ENCODE results near the gene STEAP2.

STEAP2 gene

DNA sequence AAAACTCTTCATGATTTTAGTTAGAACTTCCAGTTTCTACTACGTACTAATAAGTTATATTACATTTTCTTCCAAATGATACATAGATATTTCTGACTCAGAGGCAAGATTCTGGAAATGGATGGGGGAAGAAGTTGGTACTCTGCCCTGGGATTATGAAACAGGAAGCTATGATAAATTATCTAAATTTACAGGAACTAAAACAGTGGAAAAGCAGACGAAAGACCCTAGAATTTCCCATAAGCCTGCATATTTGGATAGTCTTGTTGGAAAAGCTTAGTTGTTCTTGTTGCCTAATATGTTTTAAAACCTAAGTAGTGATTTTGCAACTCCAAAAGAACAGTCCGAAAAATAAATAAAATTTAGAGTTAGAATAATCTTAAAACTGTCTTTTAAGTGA, 55.3 kb downstream of the STEAP2 start:
- FAIRE-seq, result no peak
- no peak for DNase-seq (ENCODE audit: extremely low spot score, insufficient read length, low read depth)

DNA sequence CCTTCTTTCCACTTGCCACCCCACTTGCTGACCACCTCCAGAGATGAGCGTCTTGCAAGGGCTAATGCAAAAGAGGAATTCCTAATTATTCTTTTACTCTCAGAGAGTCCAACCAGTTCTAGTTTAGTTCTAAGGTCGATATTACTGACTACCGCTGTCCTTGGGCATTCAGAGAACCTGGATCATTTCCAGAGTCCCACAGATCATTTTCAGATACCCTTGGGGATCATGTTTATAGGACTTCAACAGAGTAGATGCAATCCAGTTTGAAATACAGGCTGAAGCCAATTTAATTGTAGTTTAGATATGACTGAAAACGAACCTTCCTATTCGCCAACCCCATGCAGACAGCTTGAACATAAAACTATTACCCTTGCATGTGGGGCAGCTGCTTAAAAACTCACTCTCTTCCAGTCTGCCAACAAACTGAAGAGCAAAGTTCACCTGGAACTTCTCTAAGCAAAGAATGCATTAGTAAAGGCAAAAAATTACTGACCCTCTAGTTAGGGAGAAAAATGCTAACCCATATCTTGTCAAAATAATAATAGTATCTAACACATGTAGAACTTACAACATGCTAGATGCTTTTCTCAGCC, 55.8 kb downstream of the STEAP2 start:
- no peak for FAIRE-seq
- DNase-seq (ENCODE audit: extremely low spot score, insufficient read length, low read depth), result no peak

DNA sequence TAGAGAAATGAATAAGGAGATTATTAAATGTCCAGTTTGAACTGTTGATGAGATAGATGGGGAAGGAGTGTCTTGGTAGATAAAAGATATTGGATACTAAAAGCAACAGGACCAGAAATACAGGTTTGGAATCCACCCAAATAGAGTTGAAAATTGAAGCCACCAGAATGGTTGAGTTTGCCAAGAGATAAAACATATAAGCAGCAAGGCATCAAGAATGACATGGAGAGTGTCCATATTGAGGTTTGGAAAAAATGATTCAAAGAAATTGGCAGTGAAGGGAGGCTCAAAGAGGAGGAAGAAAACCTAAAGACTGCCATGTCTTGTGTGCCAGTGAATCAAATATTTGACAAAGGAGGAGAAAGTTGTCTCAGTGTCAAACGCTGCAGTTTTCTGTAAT, 57.6 kb downstream of the STEAP2 start:
- FAIRE-seq, result no peak

DNA sequence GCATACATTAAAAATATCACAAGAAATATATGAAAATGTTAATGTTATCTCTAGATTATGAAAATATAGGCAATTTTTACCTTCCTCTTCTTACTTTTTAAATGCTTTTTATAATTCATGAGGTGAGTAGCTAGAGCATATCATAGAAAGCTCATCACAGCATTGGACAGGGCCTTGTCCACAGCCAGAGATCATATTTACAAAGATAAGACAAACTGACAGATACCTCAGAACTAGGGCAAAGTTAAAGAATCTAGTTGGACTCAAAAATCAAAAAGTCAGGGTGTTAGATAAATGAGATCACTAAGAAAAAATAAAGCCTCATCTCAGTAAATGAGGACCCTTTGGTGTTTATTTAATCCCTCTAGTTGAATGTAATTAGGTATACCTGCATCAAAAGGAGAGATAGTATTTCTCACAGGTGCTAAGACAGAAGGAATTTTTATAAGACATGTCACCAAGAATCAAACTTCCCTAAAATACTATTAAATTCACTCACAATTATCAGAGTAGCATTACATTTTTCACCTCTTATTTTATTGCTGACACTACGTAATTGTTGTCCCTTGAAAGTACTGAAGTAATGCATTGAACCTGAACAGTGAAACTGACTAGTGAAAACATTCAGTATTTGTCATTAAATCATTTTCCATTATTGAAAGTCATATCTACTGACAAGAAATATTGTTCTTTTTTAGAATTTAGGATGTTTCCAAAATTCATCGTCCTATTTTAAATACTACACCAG, 59.1 kb downstream of the STEAP2 start:
- DNase-seq (ENCODE audit: extremely low spot score, insufficient read length, low read depth) (no peak), FAIRE-seq (no peak)

More for the DNA sequence above, 57.6 kb downstream of the STEAP2 start:
- DNase-seq (ENCODE audit: extremely low spot score, insufficient read length, low read depth), result no peak

DNA sequence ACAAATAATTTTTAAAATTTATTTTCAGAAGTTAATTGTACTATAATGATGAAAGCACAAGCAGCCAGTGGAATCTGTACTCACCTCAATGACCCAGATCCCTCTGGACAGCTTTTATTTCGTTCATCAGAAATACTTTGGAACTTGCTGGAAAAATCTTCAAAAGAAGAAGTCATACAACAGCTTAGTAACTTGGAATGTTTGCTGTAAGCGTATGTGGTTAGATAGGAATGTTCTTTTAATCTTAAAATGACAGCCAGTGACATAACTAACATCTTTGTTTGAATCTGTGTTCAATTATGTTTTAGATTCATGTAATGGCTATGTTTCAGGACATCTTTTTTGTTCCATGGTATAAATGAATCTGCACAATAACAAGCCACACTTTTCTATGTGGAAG, 60.2 kb downstream of the STEAP2 start:
- DNase-seq (ENCODE audit: extremely low spot score, insufficient read length, low read depth) (no peak), FAIRE-seq (no peak)

DNA sequence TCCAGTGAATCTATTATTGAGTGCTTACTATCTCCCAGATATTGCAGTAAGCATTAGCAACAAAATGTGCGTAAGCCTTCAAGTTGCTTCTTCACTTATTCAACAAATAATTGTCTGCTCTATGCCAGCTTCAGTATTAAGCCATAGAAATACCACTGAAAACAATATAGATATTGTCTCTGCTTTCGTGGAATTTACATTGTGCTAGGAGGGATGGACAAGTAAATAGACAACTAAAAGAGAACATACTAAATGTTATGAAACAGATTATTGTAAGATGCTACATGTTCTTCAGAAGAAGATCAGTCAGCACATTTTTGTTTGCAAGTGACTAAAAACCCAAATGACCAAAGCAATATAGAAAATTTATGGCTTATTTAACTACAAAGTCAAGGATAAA, 60.7 kb downstream of the STEAP2 start:
- DNase-seq (ENCODE audit: extremely low spot score, insufficient read length, low read depth), result no peak
- FAIRE-seq, result no peak

DNA sequence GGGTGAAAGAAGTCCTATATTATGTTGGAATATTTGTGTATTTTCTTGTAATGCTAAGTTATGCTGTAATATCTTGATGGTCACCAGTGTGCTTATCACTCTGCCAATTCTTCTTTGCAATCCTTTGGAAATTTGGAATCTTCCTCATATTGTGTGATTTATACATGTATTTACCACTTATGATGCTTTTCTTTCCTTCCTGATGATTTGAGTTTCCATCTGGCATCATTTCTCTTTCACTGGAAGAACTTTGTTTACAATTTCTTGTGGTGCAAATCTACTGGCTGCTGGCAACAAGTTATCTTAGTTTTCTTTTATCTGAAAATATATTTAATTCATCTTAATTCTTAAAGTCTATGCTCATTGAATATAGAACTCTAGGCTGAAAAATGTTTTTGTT, 62.6 kb downstream of the STEAP2 start:
- DNase-seq (ENCODE audit: extremely low spot score, insufficient read length, low read depth), result no peak
- FAIRE-seq, result no peak

DNA sequence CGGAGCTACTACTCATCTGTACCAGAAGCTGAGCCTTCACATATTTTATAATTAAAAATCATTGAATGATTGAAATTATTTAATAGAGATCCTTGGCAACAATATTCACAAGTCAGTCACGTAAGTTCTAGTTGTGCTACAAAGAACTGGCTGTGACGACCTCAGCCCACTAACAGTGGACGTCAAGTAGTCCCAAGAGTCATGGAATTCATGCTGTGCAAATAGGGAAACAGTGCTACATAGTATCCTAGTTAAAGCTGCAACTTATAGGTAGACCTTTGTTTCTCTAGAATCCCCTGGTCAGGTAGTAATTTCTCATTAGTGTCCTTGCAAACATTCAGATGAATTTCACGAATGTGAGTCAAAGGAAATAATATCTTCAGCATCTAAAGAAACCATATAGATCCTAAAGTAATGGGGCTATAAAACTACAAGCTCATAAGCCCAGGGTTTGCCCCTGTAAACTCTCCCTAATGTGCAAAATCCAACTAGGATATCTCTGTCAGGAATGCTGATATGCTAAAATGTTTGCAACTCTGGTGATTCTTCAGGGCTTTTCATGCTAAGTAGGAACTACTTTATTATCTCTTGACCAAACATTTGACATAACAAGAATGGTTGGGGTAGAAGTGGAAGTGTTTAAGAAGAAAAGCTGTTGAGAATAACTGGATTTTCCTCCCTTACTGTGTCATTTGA, 64.6 kb downstream of the STEAP2 start:
- no peak for FAIRE-seq
- no peak for DNase-seq (ENCODE audit: extremely low spot score, insufficient read length, low read depth)
